ENCODE data around the gene TFB2M.

The TFB2M gene

DNA sequence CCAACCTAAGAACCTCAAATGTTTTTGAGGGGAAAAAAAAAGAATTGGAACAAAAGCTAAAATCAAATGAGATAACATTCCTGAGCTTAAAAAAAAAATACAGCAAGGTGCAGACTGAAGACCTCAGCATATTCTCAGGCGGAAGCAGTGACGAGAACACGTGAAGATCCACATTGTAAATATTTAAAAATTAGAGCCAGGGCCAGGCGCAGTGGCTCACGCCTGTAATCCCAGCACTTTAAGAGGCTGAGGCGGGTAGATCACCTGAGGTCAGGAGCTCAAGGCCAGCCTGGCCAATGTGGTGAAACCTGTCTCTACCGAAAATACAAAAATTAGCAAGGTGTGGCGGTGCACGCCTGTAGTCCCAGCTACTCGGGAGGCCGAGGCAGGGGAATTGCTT, 15.7 kb downstream of the TFB2M start:
- no peak for DNase-seq

DNA sequence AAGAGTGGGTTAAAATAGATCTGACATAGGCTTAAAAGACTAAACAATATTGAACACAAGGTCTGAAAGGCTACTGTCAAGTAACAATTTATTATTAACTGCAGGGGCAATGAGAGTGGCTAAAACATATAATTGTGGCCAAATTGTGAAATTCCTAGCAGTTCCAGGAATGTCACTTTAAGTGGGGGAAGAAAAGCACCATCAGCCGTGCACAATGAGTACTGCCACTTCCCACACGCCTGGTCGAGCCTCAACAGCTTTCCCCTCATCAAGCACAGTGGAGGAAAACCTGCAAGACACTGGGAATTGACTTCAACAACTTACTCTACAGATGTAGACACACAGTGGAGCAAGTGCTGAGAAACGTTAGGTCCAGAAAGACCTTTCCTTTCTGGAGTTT, 16.4 kb downstream of the TFB2M start:
- no peak for DNase-seq

DNA sequence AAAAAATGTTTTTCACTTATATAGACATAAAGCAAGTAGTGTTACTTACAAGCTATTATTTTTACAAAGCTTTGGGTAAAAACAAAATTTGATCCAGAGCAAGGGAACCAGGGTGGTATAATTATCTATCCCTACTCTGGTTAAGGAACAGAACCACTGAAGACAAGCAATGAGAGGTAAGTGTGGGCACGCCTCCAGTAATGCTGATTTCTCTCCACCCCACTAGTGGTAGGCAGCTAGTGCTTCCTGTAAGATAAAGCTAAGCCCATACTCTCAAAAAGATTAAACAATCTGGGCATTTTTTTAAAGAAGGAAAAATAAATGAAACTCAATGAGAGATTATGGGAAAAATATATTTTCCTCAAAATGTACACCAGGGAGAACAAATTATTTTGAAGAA, 22.1 kb downstream of the TFB2M start:
- DNase-seq: no peak

GRCh38 chr1:246540738-246541491, 25.1 kb downstream of the TFB2M start:
- DNase-seq: no peak

DNA sequence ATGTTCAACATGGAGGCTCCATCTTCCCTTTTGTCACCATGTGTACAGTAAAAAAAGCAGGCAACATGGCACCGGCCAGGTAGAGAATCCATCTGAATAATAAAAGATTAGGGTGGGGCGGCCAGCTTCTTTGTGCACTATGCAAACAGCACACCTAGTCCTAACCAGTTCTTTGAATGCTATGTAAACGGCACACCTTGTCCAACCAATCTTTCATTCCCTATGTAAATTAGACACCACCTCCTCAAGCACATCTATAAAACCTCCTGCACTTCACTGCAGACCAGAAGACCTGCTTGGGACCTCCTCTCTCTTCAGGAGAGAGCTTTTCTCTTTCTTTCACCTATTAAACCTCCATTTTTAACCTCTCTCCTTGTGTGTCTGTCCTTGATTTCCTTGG, 28.2 kb downstream of the TFB2M start:
- DNase-seq: no peak

DNA sequence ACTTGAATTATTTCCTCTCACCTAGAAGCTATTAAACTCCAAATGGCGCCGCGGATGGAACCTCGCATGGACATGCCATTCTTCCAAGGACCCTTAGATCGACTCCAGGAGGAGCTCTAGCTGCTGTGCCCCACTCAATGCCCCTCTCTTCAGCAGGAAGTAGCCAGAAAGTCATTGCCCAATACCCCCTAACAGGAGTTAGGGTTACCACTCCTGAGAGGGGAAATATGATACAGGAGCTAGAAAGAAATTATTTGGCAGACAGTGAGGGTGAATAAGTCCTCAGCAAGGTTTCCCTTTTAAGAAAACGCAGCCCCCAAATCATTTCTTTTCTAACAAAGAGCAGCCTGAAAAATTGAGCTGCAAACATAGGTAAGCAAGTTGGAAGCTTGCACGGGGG, 28.6 kb downstream of the TFB2M start:
- no peak for DNase-seq

DNA sequence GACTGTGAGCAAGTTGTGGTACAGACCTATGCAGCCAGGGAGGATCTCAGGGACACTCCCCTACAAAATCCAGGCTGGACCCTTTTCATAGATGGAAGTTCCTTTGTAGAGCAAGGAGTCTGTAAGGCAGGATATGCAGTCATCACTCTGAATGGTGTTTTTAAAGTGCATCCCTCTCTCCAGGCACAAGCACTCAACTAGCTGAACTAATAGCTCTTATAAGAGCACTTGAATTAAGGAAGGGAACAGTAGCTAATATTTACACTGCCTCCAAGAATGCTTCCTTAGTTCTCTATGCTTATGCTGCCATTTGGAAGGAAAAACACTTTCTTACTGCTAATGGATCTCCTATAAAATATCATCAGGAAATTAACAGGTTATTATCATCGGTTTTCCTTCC, 31.9 kb downstream of the TFB2M start:
- no peak for DNase-seq

DNA sequence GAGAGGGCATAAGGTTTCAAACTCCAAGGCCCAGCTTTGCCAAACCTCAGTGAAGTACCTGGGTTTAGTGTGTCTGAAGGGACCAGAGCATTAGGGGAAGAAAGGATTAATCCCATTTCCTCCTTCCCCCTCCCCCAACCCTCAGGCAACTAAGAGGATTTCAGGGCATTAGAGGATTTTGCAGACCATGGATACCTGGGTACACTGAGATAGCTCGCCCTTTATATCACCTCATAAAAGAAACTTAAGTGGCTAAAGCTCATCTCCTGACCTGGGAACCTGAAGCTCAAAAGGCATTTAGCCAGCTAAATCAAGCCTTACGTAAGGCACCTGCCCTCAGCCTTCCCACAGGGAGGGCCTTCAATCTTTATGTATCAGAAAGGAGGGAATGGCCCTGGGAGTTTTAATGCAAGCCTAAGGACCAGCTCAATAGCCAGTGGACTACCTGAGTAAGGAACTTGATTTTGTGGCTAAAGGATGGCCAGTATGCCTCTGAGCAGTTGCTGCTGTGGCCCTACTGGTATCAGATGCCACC, 32.6 kb downstream of the TFB2M start:
- no peak for DNase-seq

GRCh38 chr1:246532519-246532918, 33.5 kb downstream of the TFB2M start:
- no peak for DNase-seq

- DNase-seq: no peak
Observed at GRCh38 chr1:246530482-246530881, 35.6 kb downstream of the TFB2M start.

DNA sequence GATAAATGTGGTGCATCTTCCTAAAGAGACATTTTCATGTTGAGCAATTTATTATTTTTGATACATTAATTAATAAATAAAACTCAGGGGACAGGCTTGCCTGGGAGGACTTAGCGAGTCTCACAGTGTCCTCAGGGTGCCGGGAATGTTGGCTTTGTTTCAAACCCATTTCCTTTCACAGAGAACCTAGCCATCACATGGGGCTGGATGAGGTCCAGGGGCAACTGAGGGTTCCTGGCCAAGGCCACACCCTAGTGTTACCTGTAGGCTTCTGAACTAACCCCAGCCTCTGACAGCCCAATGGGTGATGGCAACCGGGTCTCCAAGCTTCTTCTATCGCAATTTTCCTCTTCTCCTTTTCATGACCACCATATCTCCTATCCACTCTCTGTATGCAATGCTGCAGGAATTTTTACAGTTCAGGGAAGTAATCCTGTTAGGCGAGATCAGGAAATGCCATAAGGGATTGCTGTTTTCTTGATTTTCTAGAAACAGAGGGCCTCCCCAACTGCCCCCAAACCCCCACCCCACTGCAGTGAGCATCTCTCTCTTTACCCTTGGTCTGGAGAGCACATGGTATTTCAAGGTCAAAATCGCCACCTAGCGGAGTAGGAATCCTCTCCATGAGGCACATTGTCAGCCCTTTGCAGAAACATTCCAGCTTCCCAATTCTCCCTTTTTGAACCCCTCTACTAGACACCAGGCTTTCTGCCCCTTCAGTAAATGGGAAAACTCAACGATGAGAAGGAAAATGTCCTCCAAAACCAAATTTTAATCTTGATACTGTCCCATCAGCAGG, 36.9 kb downstream of the TFB2M start:
- DNase-seq: no peak

DNA sequence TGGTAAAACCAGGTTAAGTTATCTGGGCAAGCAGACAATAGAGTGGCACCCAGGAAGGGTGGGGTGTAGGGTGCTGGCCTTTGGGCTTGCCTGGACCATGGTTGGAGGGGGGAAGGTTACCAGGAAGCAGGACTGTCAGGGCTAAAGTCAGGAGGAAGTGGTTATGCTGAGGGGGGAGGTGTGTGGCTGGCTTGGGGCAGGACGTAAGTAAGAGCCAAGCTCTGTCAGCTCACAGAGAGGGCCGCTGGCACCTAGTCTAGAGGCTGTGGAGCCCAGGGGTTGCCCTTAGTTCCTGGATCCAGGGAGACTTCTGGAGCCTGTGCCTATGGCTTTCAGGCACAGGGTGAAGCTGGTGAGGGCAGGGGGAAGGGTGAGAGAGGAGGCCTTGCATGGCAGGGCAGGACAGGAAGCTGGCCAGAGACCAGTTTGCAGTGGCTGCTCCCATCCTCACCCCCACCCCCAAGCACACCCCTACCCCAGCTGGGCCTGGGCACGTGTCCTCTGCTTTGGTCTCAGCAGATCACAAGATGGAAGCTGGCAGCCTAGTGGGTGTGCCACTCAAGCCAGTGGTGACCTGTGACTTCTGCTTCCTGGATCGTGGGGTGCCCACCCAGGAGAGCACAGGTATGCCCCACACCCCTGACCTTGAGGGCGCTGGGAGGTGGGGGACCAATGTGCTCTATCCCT, 38.5 kb downstream of the TFB2M start:
- DNase-seq: no peak

GRCh38 chr1:246526915-246527314, 39.1 kb downstream of the TFB2M start:
- DNase-seq: no peak

GRCh38 chr1:246526380-246526779, 39.7 kb downstream of the TFB2M start:
- no peak for DNase-seq

- no peak for DNase-seq
Observed at GRCh38 chr1:246519514-246519913, 46.5 kb downstream of the TFB2M start.

DNA sequence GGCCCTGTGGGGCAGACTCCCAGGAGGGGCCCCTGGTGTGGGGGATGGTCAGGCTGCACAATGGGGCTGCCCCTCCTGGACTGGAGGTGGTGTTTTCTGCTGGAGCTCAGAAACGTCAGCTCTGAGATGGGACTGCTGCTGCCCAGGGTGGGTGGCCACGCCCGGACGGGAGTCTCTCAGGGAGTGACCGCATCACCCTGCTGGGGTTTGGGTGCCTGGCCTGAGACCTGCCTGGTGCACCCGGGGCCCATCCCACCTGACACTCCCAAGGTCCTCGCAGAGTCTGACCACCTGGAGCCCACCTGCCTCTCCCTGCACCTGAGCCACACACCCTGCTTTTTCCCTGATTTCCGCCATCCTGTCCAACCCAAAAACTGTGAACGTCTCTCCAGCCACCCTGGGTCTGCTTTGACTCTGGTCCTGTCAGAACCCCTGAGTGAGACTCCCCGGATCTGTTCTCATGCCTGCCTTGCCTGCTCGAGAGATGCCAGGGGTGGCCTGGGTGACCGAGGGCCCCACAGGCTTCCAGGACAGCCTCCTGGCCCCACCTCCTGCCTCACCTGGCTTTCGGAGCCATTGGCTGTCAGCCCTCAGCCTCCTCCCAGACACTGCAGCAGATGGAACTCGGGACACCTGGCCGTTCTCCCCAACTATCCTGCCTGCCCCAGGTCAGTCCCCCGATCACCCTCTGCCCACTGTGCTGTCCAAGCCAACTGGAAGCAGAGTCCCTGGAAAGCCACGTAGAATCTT, 47.4 kb downstream of the TFB2M start:
- DNase-seq: no peak

GRCh38 chr1:246517391-246517790, 48.7 kb downstream of the TFB2M start:
- no peak for DNase-seq

DNA sequence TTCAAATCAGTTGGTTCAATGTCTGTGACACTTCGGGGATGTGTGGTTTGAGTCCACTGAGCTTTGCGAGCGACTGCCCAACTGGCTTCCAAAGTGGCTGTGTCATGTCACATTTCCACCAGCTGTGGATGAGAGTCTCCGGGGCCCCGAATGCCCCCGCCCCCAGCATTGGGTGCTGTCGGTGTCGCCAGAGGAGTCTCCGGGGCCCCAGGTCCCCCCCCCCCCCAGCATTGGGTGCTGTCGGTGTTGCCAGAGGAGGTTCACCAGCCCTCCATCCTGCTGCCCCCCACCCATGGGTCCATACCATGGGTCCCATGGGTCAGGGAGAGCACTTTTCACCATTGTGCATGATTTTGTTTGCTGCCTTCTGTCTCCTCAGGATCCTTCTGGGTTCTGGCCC, 49.9 kb downstream of the TFB2M start:
- no peak for DNase-seq

- no peak for DNase-seq
Observed at GRCh38 chr1:246515390-246516005, 50.6 kb downstream of the TFB2M start.

DNA sequence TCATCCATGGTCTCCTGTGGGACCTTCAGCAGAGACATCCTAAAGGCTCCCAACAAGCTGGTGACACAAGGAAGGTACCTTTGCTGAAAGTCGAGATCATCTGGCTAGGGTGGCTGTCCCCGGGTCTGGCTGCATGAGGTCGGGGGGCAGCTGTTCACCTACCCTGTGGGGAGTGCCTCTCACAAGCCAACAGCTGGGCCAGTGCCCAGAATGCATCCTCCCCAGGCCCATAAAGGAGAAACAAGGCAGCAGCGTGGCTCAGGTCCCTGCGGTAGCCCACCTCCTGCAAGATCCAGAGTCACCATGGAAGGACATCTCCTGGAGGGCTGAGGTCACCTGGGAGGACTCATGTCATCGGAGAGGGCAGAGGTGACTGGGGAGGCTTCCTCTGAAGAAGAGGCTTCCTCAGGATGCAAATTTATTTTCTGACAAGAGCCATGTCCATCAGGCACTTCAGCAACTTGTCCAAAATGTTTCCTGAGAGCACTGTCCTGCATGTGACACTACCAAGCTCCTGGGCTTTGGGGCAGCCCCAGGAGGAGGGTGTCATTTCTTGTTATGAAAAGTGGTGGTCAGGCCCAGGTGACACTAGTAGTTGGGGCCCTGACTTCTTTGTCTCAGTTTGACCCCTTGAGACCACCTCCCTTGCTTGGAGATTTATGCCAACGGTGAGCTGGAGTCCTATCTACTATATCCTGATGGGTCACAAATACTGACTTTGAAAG, 52.3 kb downstream of the TFB2M start:
- DNase-seq: no peak

- no peak for DNase-seq
Observed at GRCh38 chr1:246513041-246513440, 53.0 kb downstream of the TFB2M start.

GRCh38 chr1:246512635-246513034, 53.4 kb downstream of the TFB2M start:
- DNase-seq: no peak

Measured in activated T-cell treated with anti-CD3 and anti-CD28 coated beads, Interleukin-2, amount 50 U/mL, for 1 hour (primary cell).